MCF 10A (cell line): ENCODE measurements around the gene ARHGEF17. TPM values are rescaled to one million over a fixed set of nuclear protein-coding genes. Genes with fewer than 3 reads are reported as not detected.
"Not testable (repeated sequence)": the region's sequence is repeated elsewhere in the genome, so short reads cannot be mapped to it uniquely, and the experiment has no call there.

Experiments
- BruUV-seq: library from RNA; stranded (reverse); fragments of 400-500 nt; replicated peaks from 2 replicates; lab custom pipeline; 2021; lab: Mats Ljungman, UMichigan
- CTCF ChIA-PET: fragments of 300-600 bp; sonication (Branson Sonifier 250); formaldehyde crosslinking; extraction: SDS; loops from one replicate; lab custom pipeline; 2021; ENCODE audit warnings: antibody characterized with exemption, inconsistent platforms; lab: Yijun Ruan, JAX
- POLR2A ChIA-PET: fragments of 300-600, 350-650 bp; sonication (Branson Sonifier 250); formaldehyde crosslinking; extraction: SDS; loops from one replicate; lab custom pipeline; 2020; ENCODE audit warnings: antibody characterized with exemption, inconsistent platforms; lab: Yijun Ruan, JAX
- DNase-seq: peaks from one replicate; pipeline ENCODE4 v3.0.0-alpha.2; 2018; ENCODE audit not compliant: unreplicated experiment
- H3K27ac Mint-ChIP-seq: one replicate; pipeline ENCODE4 v1.8.0; 2022; ENCODE audit warnings: mild to moderate bottlenecking, low read depth, mixed read lengths; ENCODE audit not compliant: unreplicated experiment
- H3K27me3 Mint-ChIP-seq: one replicate; pipeline ENCODE4 v1.8.0; 2022; ENCODE audit warnings: mixed read lengths; ENCODE audit not compliant: insufficient read depth, unreplicated experiment
- H3K36me3 Mint-ChIP-seq: one replicate; pipeline ENCODE4 v1.8.0; 2022; ENCODE audit warnings: mild to moderate bottlenecking, moderate library complexity, mixed read lengths; ENCODE audit not compliant: insufficient read depth, unreplicated experiment
- H3K4me1 Mint-ChIP-seq: one replicate; pipeline ENCODE4 v1.8.0; 2022; ENCODE audit warnings: mixed read lengths; ENCODE audit not compliant: insufficient read depth, unreplicated experiment
- H3K4me3 Mint-ChIP-seq: one replicate; pipeline ENCODE4 v1.8.0; 2022; ENCODE audit warnings: mild to moderate bottlenecking, moderate library complexity, mixed read lengths; ENCODE audit not compliant: unreplicated experiment
- H3K9me3 Mint-ChIP-seq: one replicate; pipeline ENCODE4 v1.8.0; 2022; ENCODE audit warnings: mixed read lengths; ENCODE audit not compliant: unreplicated experiment
- CTCF ChIP-seq: fragments of 200-600 bp; IDR thresholded peaks from one replicate; pipeline ENCODE4 v1.8.0; 2022; ENCODE audit warnings: antibody characterized with exemption, mild to moderate bottlenecking; ENCODE audit not compliant: unreplicated experiment
- intact Hi-C: fragments of 100-400 bp; cut with micrococcal nuclease; formaldehyde crosslinking; loops from 2 replicates; pipeline ENCODE4 v1.14.1; 2022
- total RNA-seq: library from RNA; stranded (reverse); gene quantifications from 2 replicates; pipeline ENCODE4 v1.2.3, GENCODE V29; 2022

Gene ARHGEF17
- total RNA-seq, 1 experiment from 2014 or later, result 27.6 TPM

- DNase-seq, result no peak
- Mint-ChIP-seq H3K9me3 (no peaks in the 10 kb centered on the region), H3K4me3 (no peak overlapping the region), H3K4me1 (no peaks in the 10 kb centered on the region), H3K27me3 (no peaks in the 10 kb centered on the region), H3K27ac (no peak overlapping the region), H3K36me3 (no peaks in the 10 kb centered on the region)
- POLR2A ChIA-PET, result interaction anchor here (0.5 kb wide), 1 partner anchor 507 kb away, joined by 3 read pairs; no protein-coding TSS in a partner anchor
- intact Hi-C loops, result no loop called here
- CTCF ChIA-PET, result interaction anchor here (1.3 to 1.8 kb wide), 2 partner anchors 16 to 64 kb away, joined by 3 to 8 read pairs; no protein-coding TSS in a partner anchor
- no TSS peak for BruUV-seq
- no peak for TF ChIP-seq CTCF
These were observed 35.4 kb upstream of the ARHGEF17 start for GRCh38 chr11:73272680-73273038.

- DNase-seq, result no peak
- ChIA-PET CTCF (interaction anchor here (1.1 to 1.8 kb wide), 4 partner anchors 15 to 63 kb away, joined by 3 to 8 read pairs (median 5); no protein-coding TSS in a partner anchor), POLR2A (no interaction called here)
- Mint-ChIP-seq H3K4me1 (no peaks in the 10 kb centered on the region), H3K9me3 (no peaks in the 10 kb centered on the region), H3K27ac (no peak overlapping the region), H3K27me3 (no peaks in the 10 kb centered on the region), H3K36me3 (no peaks in the 10 kb centered on the region), H3K4me3 (no peak overlapping the region)
- no peak for TF ChIP-seq CTCF
- intact Hi-C loops, result no loop called here
- BruUV-seq, result no TSS peak
These were observed 34.7 kb upstream of the ARHGEF17 start for GRCh38 chr11:73273222-73273895.

GRCh38 chr11:73274191-73274590, 33.9 kb upstream of the ARHGEF17 start:
- H3K36me3 Mint-ChIP-seq, BruUV-seq, POLR2A ChIA-PET, intact Hi-C loops, H3K27me3 Mint-ChIP-seq, H3K27ac Mint-ChIP-seq, H3K9me3 Mint-ChIP-seq, H3K4me1 Mint-ChIP-seq, H3K4me3 Mint-ChIP-seq, DNase-seq: not testable (repeated sequence)
- CTCF ChIA-PET, result interaction anchor here (1.1 to 1.3 kb wide), 2 partner anchors 15 to 21 kb away, joined by 4 to 6 read pairs; no protein-coding TSS in a partner anchor

DNA sequence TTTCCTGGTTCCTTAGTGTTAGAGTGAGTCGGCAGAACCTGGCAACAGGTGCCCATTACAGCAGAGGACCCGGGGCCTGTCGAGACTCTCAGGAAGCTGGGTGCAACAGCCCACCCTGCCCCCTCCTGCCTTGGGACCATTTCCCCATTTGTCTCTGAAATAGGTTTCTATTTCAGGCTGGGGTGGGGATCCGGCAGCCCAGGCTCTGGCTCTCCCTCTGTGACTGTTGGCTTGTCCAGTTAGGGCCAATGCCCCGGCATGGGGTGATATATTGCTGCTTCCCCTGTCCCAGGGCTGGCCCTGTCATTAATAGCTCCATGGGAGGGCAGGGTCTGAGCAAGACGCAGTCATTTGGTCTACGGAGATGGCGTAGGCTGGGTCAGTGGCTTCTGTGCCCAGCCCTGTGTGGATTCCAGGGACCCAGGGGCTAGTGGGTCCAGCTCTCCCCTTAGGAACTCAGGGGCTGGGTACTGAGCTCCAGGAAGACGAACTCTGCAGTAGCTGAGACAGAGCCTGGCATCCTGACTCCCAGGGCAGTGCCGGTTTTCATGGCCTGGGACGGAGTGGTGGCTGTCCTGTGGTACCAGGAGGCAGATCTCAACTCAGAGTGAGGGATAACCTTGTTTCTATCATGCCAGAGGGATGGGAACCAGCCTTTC, 33.2 kb upstream of the ARHGEF17 start:
- Mint-ChIP-seq H3K9me3 (no peaks in the 10 kb centered on the region), H3K27me3 (no peaks in the 10 kb centered on the region), H3K36me3 (no peaks in the 10 kb centered on the region), H3K4me3 (no peak overlapping the region), H3K4me1 (no peaks in the 10 kb centered on the region), H3K27ac (no peak overlapping the region)
- ChIA-PET POLR2A (no interaction called here), CTCF (interaction anchor here (0.6 to 1.3 kb wide), 3 partner anchors 14 to 443 kb away, joined by 3 to 6 read pairs (median 4); no protein-coding TSS in a partner anchor)
- no peak for TF ChIP-seq CTCF
- intact Hi-C loops, result no loop called here
- BruUV-seq, result no TSS peak
- no peak for DNase-seq
